HG03342 (cell line): ENCODE results near the gene FRAT1.
"Not testable (repeated sequence)": the region's sequence is repeated elsewhere in the genome, so short reads cannot be mapped to it uniquely, and the experiment has no call there.

Experiments used
- ATAC-seq: cut with Tn5 transposase; IDR thresholded peaks from one replicate; pipeline ENCODE4 v1.9.1; 2021; ENCODE audit warnings: mild to moderate bottlenecking, moderate library complexity; ENCODE audit not compliant: unreplicated experiment

FRAT1 gene, protein sequence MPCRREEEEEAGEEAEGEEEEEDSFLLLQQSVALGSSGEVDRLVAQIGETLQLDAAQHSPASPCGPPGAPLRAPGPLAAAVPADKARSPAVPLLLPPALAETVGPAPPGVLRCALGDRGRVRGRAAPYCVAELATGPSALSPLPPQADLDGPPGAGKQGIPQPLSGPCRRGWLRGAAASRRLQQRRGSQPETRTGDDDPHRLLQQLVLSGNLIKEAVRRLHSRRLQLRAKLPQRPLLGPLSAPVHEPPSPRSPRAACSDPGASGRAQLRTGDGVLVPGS

DNA sequence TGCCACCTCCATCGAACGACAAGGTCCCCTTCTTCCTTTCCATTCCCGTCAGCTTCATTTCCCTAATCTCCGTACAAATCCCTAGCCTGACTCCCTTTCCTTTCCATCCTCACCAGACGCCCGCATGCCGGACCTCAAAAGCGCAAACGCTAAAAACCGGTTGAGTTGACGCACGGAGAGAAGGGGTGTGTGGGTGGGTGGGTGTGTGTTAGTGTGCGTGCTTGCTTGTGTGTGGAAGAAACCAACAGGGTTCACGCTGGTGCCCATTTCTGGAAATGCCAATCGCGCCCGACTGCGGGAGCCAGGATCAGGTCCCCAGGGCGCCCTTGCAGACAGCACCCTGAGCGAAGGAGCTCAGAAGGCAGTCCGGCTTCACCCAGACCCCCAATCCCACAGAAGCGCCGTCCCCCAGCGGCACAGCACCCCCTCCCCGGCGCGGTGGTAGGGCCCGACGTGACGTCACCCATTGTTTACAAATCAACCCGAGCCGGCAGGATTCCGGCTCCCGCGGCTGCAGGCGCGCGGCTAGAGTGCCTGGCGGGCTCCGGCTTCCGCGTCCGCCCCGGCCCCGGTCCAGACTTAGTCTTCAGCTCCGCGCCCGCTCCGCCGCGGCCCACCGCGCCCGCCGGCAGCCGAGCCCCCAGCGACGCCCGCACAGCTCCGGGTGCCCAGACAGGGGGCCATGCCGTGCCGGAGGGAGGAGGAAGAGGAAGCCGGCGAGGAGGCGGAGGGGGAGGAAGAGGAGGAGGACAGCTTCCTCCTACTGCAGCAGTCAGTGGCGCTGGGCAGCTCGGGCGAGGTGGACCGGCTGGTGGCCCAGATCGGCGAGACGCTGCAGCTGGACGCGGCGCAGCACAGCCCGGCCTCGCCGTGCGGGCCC is at the start of gene FRAT1:
FRAT1 (plus strand) TSS at position 500 of the 880 bp plus-strand sequence; CDS start at position 683, 183 bp downstream.
- ATAC-seq, result peak; percentile 78

DNA sequence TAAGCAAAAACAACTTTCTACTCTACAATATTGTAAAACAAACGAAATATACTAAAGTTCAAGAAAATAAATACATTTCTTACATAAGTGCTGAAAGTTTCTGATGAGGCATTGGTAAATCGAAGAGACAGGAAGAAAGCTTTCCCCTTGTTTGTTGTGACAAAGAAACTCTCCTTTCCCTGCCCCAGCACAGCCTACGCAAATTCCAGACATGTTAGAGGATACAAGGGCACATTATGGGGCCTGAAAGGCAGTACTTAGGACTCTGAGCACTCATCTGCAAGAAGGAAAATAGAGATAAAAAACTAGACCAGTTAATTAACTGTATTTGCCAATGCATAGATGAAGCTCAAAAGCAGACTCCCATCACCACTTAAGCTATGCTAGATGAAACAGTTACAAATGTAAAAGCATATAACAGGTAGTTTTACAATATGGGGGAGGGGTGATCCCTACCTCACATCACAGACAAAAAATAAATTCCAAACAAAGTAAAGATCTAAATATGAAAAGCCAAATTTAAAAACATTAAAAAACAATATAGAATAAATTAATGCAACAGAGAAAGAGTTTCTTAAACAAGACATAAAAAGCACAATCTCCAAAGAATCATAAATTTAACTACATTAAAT is 48.4 kb upstream of the FRAT1 start:
- no peak for ATAC-seq

DNA sequence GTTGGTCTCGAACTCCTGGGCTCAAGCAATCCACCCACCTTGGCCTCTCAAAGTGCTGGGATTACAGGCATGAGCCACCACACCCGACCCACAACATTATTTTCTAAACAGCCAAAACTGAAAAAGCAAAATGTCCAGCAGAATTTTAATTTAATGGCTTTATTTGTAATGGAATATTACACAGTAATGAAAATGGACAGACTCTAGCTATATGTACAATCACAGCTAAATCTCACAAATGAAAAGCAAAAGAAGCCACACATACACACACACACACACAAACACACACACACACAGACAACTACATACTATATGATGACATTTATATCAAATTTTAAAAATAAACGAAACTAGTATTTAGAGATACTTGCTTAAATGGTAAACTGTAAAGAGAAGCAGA is 45.4 kb upstream of the FRAT1 start:
- no peak for ATAC-seq

DNA sequence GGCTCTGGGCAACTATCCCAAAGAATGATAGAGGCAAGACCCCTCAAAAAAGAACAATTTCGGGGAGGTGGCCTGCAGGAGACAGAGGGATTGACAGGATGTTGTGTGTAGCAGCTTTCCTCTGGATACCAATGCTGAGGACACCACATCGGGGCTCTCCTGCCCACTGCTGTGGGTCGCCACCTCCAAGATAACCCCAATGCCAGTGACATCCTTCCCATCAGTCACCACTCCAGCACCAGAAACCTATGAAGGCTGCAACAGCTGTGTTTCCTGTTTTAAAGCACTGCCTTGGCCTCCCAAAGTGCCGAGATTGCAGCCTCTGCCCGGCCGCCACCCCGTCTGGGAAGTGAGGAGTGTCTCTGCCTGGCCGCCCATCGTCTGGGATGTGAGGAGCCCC is 44.2 kb upstream of the FRAT1 start:
- no peak for ATAC-seq

DNA sequence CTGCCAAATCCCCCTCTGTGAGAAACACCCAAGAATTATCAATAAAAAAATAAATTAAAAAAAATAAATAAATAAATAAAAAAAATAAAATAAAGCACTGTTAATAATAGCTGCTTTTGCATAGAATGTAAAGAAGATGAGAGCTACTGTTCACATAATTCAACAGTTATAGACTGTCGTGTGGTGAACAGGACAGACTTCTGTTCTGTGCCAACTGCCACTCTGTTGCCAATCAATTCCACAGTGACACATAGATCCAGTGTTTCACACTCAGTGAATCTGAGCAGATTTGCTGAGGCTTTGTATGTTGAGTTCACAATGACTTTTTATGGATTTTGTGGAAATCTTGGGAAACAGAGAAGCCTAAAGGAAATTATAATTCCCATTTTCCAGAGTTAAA is 41.5 kb upstream of the FRAT1 start:
- no peak for ATAC-seq

DNA sequence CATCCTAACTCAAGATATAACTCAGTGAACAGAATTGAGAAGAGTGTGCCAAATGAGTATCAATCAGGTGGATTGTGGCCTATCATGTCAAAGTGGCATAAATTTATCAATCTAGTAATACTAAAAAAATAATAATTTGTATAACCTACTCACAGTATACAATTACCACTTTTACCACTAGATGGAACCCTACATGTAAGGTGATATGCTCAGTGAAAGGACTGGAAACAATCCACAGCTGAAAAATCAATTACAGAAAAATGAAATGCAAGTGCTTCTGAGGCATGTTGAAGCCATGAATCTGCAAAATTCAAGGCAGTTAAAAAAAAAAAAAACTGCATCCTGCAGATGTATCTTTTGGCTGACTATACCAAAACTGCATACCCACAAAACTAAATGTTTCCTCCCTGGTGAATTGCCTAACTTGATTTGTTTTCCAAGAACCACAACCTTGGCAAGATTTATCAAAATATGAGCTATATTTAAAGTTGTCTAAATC is 40.5 kb upstream of the FRAT1 start:
- no peak for ATAC-seq

DNA sequence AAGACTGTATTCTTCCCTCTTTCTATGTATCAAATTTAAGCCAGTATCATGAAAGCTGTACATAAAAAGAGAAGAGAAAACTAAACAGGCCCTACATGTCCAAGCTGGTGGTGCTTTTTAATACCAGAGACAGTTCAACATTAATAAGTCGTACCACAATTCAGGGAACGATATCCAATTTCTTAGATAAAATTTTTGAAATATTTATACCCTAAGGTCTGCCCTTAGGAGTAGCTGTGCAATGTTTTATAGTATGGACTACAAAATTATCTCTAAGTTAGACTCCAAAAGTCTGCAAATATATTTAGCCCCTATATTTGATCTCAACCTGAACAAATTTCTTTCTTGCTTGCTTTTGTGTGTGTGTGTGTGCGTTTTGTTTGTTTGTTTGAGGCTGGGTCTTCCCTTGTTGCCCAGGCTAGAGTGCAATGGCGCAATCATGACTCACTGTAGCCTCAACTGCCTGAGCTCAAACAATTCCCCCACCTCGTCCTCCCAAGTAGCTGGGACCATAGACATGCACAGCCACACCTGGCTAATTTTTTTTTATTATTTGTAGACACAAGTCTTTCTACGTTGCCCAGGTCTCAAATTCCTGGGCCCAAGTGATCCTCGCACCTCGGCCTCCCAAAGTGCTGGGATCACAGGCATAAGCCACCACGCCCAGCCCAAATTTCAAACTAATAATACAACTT is 39.8 kb upstream of the FRAT1 start:
- no peak for ATAC-seq

DNA sequence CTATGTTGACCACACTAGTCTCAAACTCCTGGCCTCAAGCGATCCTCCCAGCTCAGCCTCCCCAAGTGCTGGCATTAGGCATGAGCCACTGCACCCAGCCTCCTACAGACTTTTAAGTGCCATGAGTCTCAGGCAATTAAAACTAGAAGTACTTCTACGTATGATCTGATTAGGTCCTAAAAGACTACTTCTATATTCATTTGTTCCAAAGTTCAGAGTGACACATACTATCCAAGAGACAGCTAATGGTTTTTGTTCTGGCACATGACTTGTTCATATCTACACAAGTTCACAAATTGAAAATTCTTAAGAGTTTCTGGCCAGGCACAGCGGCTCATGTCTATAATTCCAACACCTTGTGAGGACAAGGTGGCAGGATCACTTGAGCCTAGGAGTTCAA is 38.3 kb upstream of the FRAT1 start:
- ATAC-seq, result no peak

DNA sequence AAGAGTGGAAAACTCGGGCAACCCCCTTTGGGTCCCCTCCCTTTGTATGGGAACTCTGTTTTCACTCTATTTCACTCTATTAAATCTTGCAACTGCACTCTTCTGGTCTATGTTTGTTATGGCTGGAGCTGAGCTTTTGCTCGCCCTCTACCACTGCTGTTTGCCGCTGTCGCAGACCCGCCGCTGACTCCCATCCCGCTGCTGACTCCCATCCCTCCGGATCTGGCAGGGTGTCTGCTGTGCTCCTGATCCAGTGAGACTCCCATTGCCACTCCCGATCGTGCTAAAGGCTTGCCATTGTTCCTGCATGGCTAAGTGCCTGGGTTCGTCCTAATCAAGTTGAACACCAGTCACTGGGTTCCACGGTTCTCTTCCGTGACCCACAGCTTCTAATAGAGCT is 29.0 kb upstream of the FRAT1 start:
- not testable (repeated sequence) for ATAC-seq

DNA sequence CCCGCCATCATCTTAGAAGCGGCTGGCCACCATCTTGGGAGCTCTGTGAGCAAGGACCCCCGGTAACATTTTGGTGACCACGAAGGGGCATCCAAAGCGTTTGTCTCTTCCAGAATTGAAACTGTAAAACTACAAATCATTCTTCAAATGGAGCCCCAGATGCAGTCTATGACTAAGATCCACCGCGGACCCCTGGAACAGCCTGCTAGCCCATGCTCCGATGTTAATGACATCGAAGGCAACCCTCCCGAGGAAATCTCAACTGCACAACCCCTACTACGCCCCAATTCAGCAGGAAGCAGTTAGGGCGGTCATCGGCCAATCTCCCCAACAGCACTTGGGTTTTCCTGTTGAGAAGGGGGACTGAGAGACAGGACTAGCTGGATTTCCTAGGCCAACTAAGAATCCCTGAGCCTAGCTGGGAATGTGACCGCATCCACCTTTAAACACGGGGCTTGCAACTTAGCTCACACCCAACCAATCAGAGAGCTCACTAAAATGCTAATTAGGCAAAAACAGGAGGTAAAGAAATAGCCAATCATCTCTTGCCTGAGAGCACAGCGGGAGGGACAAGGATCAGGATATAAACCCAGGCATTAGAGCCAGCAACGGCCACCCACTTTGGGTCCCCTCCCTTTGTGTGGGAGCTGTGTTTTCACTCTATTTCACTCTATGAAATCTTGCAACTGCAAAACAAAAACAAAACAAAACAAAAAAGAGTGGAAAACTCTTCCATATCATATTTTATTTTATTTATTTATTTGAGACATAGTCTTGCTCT is 28.3 kb upstream of the FRAT1 start:
- ATAC-seq, result not testable (repeated sequence)

DNA sequence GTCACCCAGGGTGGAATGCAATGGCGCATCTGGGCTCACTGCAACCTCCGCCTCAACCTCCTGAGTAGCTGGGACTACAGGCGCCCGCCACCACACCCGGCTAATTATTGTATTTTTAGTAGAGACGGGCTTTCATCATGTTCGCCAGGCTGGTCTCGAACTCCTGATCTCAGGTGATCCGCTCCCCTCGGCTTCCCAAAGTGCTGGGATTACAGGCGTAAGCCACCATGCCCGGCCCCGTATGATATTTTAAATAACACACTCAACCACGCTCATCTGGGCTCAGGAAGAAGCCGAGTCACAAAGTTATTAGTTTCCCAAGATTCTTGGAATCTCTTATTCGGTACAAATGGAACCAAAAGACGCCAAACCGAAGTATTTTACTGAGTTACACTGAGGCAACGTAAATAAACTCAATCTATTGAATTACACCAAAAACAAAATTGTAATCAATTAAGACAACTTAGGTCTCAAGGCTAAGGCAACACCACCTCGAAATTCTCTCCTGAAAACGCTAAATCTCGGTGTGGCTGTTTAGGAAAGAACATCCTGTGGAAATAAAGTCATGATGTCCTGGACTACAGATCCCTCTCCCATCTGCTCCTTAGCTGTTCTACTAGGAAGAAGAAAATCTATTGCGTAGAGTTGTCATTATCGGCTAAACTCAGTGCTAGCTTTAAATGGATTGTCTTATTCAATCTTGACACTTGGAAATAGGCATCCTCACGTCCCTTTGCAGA is 27.5 kb upstream of the FRAT1 start:
- ATAC-seq, result no peak

DNA sequence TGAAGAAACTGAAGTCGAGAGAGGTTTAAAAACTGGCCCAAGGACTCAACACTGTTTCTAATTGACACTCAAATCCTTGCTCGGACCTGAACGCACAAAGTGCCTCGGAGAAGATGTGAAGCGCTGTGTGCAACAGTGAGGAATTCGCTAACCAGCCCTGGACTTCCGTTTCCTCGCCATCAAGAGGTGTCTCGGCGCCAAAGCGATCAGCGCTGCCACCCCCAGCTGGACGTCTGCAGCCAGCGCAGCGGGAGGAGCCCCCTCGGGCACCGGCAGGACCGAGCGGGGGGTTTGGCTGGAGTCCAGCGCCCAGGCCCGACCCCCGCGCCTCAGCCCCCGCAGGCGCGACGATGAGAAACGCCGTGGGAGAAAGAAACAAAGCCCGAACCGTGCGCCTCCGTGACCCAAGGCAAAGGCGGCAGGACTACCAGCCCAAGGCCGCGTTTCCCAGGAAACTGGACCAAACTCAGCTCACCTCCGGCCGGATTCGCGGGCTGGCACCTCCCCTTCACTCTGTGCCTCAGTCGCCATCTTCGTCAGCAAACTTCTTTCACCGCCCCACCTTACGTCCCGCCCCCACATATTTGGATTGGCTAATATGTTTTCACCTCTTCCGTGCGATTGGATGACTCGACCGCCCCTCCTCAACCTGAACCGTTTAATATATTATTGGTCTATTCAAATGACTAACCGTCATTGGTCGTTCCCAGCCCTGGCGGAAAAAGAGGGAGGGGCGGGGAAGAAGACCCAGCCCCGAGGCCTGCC is 26.8 kb upstream of the FRAT1 start, which contains the start of gene ARHGAP19:
ARHGAP19 (minus strand) TSS at position 541 of the 765 bp plus-strand sequence; CDS start at position 531, 10 bp downstream.
- ATAC-seq, result peak; percentile 95

DNA sequence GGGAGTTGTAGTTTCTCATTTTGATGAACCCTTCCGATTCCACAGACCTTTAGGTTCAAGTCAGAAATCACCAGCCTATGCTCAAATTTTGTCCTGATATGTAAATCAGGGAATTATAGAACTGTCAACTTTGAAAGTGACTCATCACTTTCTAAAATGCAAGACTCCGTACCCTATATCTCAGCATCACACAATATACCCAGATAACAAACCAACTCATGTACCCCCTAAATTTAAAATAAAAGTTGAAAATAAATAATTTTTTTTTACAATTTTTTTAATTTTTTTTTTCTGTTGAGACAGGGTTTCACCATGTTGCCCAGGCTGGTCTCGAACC is 26.2 kb upstream of the FRAT1 start:
- ATAC-seq, result no peak

DNA sequence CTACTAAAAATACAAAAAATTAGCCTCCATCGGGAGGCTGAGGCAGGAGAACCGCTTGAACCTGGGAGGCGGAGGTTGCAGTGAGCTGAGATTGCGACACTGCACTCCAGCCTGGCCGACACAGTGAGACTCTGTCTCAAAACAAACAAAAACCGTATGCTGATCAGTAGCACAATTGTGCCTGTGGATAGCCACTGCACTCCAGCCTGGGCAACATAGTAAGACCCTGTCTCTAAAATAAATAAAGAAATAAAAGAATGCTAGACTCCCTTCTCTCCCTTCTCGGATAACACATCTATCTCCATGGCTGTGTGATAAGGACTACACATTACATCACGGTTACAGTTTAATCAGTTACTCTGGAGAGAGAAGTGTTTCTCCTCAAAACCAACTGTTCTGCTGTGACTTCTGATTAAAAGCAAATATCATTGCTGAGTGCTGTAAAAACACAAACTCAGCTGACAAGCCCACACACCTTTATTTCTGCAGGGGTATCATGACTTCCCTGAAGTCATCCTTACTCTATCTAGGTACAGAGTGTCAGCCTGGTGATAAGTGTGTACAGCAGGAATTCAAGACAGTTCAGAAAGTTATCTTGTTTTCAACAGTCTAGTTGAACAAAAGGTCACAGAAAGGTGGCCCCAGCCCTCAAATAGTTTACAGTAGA is 21.4 kb upstream of the FRAT1 start:
- ATAC-seq, result no peak

DNA sequence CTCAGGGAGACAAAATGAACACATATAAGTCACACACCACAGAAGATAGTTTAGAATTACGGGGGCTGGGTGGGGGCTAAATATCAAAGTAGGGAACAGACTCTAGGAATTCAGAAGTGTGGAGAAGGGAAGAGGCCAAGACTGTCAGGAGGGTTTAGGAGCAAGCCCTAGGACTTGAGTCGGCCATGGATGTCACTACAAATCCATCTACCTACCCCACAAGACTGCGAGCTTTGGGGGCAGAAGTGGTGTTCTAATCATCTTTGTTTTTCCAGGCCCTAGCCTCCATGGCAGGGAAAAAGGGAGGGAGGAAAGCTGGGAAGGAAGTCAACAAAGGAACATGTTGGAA is 20.9 kb upstream of the FRAT1 start:
- no peak for ATAC-seq

DNA sequence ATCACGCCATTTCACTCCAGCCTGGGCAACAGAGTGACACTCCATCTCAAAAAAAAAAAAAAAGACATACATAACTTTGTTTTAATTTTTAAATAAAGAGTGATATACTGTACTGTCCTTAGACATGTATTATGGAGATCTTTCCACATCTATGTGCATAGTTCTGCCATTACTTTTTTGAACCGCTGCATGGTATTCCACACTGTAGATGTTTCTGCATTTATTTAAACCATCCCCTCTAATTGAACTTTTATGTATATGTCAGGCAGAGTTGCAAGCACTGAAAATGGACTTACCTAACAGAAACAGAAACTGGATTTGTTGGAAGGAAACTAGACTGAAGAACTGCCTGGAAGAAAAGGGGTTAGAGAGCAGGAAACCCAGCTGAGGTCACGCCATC is 18.1 kb upstream of the FRAT1 start:
- ATAC-seq, result no peak

DNA sequence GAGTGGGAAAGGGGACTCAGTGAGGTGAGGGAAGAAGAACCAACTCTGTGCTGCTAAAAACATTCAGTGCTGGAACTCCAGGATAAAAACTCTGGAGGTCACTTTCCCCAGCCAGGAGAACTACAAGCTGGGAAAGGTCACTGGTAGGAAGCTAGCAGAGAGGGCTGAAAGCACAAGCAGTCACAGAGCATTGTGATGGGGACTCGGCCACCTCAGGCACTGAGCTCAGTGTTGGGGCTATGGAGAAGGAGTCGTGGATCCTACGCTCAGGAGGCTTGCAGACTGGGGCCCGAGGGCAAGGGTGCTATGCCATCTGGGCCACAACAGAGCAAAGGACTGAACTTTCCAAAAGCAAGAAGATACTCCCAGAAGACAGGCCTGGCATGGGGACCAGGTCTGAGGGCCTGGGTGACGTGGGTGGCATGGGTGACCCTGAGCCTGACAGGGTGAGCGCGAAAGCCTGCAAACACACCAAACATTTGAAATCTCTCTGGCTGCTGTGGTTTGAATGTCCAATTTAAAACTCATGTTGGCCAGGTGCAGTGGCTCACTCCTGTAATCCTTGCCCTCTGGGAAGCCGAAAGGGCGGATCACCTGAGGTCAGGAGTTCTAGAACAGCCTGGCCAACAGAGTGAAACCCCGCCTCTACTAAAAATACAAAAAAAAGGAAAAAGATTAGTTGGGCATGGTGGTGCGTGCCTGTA is 16.8 kb upstream of the FRAT1 start:
- no peak for ATAC-seq

DNA sequence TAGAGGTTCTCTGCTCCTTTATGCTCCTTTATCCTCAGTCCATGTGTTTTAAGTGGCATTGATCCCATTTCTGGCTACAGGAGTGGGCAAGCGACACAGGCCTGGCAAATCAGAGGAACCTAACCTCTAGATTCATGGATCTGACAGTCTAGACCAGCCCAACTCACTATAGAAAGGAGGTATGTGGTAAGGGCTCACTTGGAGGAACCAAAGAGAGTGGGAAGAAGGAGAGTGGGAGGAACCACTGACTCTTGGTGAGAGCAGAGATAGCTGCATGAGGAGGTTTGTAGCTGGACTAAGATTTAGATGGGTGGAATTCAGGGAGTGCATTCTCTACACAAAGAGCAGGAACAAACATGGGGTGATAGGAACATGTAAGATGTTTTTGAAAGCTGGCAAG is 11.6 kb upstream of the FRAT1 start:
- no peak for ATAC-seq
